RWPE2 (cell line): Measurements from ENCODE around the gene XRCC1.

Experiments used
- ATAC-seq: fragments of 200-7000 bp; cut with Tn5 transposase; 3 replicates; pipeline ENCODE4 v1.9.1; 2021; ENCODE audit warnings: low read depth
- DNase-seq: peaks from one replicate; pipeline ENCODE4 v3.0.0-alpha.2; 2020; ENCODE audit warnings: low spot score
- H3K27ac ChIP-seq: fragments of 450-650 bp; 2 replicates; pipeline ENCODE4 v1.5.1; 2017; ENCODE audit warnings: mild to moderate bottlenecking; ENCODE audit not compliant: poor library complexity, severe bottlenecking
- H3K27me3 ChIP-seq: fragments of 250-450 bp; sonication (Bioruptor Pico); 2 replicates; pipeline ENCODE4 v1.5.1; 2021; ENCODE audit warnings: mild to moderate bottlenecking, moderate library complexity; ENCODE audit not compliant: insufficient read depth, poor library complexity, severe bottlenecking
- H3K36me3 ChIP-seq: fragments of 250-450 bp; sonication (Bioruptor Pico); 2 replicates; pipeline ENCODE4 v1.5.1; 2020; ENCODE audit warnings: low read depth, mild to moderate bottlenecking, moderate library complexity
- H3K4me1 ChIP-seq: fragments of 250-450 bp; sonication (Bioruptor Pico); 2 replicates; pipeline ENCODE4 v1.5.1; 2021; ENCODE audit warnings: mild to moderate bottlenecking, moderate library complexity; ENCODE audit not compliant: insufficient read depth, poor library complexity, severe bottlenecking
- H3K4me3 ChIP-seq: fragments of 250-450 bp; sonication (Bioruptor Pico); 2 replicates; pipeline ENCODE4 v1.5.1; 2021; ENCODE audit warnings: mild to moderate bottlenecking, moderate library complexity; ENCODE audit not compliant: severe bottlenecking
- H3K9me3 ChIP-seq: fragments of 250-450 bp; sonication (Bioruptor Pico); 2 replicates; pipeline ENCODE4 v1.5.1; 2021; ENCODE audit warnings: mild to moderate bottlenecking, moderate library complexity; ENCODE audit not compliant: severe bottlenecking
- TF ChIP-seq, protein P1 (sequence below): fragments of 450-650 bp; IDR thresholded peaks from one replicate; pipeline ENCODE4 v1.5.1; 2017; ENCODE audit warnings: mild to moderate bottlenecking, moderate library complexity; ENCODE audit not compliant: poor library complexity, severe bottlenecking

XRCC1 gene

DNA sequence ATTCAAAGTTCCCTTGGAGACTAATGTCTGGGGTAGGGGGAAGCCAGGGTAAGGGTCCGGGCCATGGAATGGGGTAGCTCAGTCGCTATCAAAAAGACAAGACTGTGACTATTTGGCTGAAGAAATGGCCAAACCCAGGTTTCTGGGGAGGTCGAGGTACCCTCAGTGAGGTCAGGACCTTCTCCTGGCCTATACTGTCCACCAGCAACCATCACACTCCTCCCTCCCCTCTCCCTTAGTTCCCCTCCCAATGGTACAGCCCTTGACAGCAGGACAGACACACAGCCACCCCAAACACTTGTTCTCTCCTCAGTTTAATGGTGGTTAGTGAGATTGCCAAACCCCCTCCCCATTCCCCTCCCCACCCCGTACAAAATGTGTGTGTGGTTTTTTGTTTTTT is 46.7 kb upstream of the XRCC1 start:
- no peaks in the 10 kb centered on the region for H3K9me3 ChIP-seq
- ATAC-seq (no peak), DNase-seq (no peak)
- H3K27ac ChIP-seq, result no peak overlapping the region
- no peaks in the 10 kb centered on the region for H3K36me3 ChIP-seq
- no peaks in the 10 kb centered on the region for H3K27me3 ChIP-seq
- TF ChIP-seq, protein P1, sequence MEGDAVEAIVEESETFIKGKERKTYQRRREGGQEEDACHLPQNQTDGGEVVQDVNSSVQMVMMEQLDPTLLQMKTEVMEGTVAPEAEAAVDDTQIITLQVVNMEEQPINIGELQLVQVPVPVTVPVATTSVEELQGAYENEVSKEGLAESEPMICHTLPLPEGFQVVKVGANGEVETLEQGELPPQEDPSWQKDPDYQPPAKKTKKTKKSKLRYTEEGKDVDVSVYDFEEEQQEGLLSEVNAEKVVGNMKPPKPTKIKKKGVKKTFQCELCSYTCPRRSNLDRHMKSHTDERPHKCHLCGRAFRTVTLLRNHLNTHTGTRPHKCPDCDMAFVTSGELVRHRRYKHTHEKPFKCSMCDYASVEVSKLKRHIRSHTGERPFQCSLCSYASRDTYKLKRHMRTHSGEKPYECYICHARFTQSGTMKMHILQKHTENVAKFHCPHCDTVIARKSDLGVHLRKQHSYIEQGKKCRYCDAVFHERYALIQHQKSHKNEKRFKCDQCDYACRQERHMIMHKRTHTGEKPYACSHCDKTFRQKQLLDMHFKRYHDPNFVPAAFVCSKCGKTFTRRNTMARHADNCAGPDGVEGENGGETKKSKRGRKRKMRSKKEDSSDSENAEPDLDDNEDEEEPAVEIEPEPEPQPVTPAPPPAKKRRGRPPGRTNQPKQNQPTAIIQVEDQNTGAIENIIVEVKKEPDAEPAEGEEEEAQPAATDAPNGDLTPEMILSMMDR, result no peak
- no peaks in the 10 kb centered on the region for H3K4me1 ChIP-seq
- no peak overlapping the region for H3K4me3 ChIP-seq

DNA sequence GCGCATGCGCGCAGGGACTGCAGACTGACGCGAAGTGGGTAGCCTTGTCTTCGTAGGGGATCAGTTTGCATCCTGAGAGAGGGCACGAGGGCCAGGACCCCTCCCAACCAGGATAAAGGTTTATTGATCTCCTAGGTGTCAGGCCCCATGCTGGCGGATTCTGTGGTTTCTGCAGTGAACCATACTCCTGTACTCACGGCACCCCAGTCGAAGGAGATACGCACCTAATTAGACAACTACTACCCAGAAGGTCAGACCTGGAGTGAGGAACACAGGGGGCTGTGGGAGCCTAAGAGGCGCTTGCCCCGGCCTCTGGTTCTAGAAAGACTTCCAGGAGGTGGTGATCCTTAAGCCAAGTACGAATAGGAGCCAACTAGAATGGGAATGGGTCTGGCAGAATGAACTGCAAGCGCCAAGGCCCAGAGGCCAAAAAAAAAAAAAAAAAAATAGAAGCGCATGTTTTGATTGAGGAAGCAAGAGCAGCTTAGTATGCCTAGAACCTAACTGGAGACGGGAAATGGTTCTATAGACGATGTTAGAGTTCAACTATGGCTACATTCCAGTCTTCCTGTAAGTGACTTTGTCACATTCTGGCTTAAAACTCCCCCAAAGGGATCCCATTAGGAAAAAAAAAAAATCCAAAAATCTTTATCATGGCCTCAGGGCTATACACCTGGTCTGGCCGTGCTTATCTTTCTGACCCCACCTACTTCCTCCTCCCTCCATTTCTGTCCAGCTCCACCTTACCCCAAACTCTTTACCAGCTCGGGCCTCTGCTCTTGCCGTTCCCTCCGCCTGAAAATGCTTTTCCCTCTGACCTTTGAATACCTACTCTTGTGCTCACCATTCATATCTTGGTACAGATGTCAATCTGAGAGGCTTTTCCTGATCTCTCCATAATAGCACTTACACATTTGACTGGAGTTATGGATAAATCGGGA is 45.0 kb upstream of the XRCC1 start:
- Histone ChIP-seq H3K27ac (peak overlapping the region; percentile 58), H3K36me3 (no peaks in the 10 kb centered on the region), H3K27me3 (no peaks in the 10 kb centered on the region), H3K4me1 (no peaks in the 10 kb centered on the region), H3K4me3 (peak overlapping the region; percentile 55), H3K9me3 (no peaks in the 10 kb centered on the region)
- ATAC-seq, result no peak
- TF ChIP-seq, protein P1, result no peak
- DNase-seq, result no peak

DNA sequence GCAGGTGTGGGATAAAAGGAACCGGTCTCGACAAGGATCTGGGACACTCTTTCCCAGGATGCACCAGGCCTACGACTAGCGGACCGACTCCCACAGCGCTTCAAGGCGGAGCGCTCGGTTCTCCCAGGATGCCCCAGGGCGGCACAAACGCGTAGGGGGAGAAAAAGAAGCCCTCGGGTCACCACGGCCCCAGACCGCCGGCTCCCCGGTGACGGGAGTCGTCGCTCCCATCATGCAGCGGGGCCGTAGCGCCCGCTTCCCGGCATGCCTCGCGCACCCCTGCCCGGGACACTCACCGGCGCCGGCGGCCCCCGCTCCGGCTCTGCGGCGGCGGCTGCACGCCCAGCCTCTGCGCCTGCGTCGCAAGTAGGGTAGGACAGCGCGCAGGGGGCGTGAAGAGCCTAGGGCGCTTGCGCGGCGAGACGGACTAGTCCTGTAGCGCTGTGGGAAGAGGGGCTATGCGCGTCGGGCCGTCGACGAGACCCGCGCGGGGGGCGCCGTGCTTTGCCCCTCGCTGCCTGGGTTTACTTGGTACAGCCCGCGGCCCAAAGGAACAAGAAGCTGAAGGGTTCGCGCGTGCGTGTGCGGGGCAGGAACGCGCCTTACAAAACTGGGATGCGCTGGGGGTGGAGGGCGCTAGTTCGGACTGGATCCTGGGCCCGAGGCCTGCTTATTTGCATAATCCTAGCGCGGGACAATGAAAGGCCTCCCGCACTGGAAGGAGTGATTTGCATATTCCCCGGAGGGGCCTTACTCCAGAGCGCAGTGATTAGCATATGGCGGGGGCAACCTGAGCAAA is 44.1 kb upstream of the XRCC1 start, which contains the start of gene ZNF428:
Gene ZNF428 (minus strand): TSS at position 368 of the 799 bp plus-strand sequence. CDS start 5,325 bp downstream, outside the sequence.
- peak within 1 kb of the TSS; percentile 58 for H3K27ac ChIP-seq
- no peaks in the 10 kb centered on the region for H3K36me3 ChIP-seq
- no peaks in the 10 kb centered on the region for H3K4me1 ChIP-seq
- ATAC-seq (peak; percentile 91), DNase-seq (peak; percentile 79)
- TF ChIP-seq, protein P1, result no peak
- no peaks in the 10 kb centered on the region for H3K27me3 ChIP-seq
- H3K4me3 ChIP-seq, result peak within 1 kb of the TSS; percentile 55
- H3K9me3 ChIP-seq, result no peaks in the 10 kb centered on the region

DNA sequence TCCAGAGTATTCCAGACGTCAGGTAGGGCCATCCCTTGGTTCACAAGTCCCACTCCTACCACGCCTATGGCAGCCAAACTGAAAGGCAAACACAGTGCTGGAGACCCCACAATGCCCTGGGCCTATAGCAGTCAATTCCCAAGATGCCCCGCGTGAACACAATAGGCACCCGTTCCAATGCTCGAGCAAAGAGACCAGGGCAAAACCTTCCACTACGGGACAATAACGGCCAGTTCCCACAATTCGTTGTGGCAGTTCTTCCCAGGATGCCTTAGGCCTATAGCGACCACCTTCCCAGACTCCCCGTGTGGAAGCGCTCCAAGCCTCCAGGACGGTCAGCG is 43.6 kb upstream of the XRCC1 start:
- Histone ChIP-seq H3K36me3 (no peaks in the 10 kb centered on the region), H3K4me3 (peak overlapping the region; percentile 55), H3K4me1 (no peaks in the 10 kb centered on the region), H3K9me3 (no peaks in the 10 kb centered on the region), H3K27ac (peak overlapping the region; percentile 58), H3K27me3 (no peaks in the 10 kb centered on the region)
- ATAC-seq, result peak; percentile 28
- TF ChIP-seq, protein P1, result no peak
- no peak for DNase-seq
